ENCODE measurements around the gene MAMSTR. TPM values are rescaled to one million over a fixed set of nuclear protein-coding genes. Genes with fewer than 3 reads are reported as not detected.

MAMSTR gene
- total and polyA plus RNA-seq, 9 of the 15 experiments (the other 6 are each of a cell fraction or from before 2014, with no cell fraction given), result 0.08 to 1.00 (median 0.40) TPM; not detected in 1

- TF ChIP-seq EZH2 (IDR thresholded peaks at IDR 0.05; ENCODE audit: borderline replicate concordance, low read depth, low read length) (no peak), ADNP (tag; IDR thresholded peaks at IDR 0.05) (no peak), ZSCAN29 (IDR thresholded peaks at IDR 0.05) (no peak), ZFP30 (CRISPR knock-in tag; IDR thresholded peaks at IDR 0.05; ENCODE audit: borderline replicate concordance) (no peak), REST (IDR thresholded peaks at IDR 0.05; ENCODE audit: borderline replicate concordance) (peak; percentile 29; the same call in 1 of the 2 replicates), REST (CRISPR knock-in tag; IDR thresholded peaks at IDR 0.05; ENCODE audit: low read depth) (no peak), POLR2B (IDR thresholded peaks at IDR 0.05; ENCODE audit: low read depth, partially characterized antibody) (peak; percentile 33), CBX2 (IDR thresholded peaks at IDR 0.05; ENCODE audit: insufficient read depth, low read length, poor library complexity, severe bottlenecking) (no peak), GABPA (tag; conservative IDR thresholded peaks at IDR 0.05; ENCODE audit: low read depth) (peak; percentile 64; the same call in 1 of the 2 replicates), ID3 (CRISPR knock-in tag; IDR thresholded peaks at IDR 0.05) (no peak), ID3 (tag; IDR thresholded peaks at IDR 0.05) (no peak), ARID4B (CRISPR knock-in tag; IDR thresholded peaks at IDR 0.05) (0 out of 2 replicates have a peak, but pooled peaks have one; percentile 39), POLR2AphosphoS5 (IDR thresholded peaks at IDR 0.05; ENCODE audit: control insufficient read depth, insufficient read depth, low read depth, low read length) (no peak)
These were observed 21.8 kb upstream of the MAMSTR start (continued) for GRCh38 chr19:48741129-48741999.

Measured in K562 (cell line).